Cardiac fibroblast (primary cell): ENCODE data around the gene EMP3.
A peak's percentile ranks its signal among the peaks of the same experiment; 100 is the strongest.

ENCODE experiments used
- DNase-seq, 2 donors: peaks; one replicate each; pipeline versions ENCODE4 v3.0.0 to v3.0.0-alpha.2; 2010; ENCODE audit warnings: low read depth in 2 of 2
- H3K4me3 ChIP-seq, 2 donors: replicated peaks in 1 of 2; 1 replicate in 1 of 2; 2 replicates in 1 of 2; pipeline ENCODE4 v1.5.1; 2011; ENCODE audit warnings: low read depth in 2 of 2, low read length in 2 of 2, mild to moderate bottlenecking in 2 of 2, moderate library complexity in 1 of 2
- TF ChIP-seq, protein P1 (sequence below): IDR thresholded peaks from one replicate; pipeline ENCODE4 v1.5.1; 2011; ENCODE audit warnings: low read depth, mild to moderate bottlenecking, low read length, inconsistent platforms

EMP3 gene

DNA sequence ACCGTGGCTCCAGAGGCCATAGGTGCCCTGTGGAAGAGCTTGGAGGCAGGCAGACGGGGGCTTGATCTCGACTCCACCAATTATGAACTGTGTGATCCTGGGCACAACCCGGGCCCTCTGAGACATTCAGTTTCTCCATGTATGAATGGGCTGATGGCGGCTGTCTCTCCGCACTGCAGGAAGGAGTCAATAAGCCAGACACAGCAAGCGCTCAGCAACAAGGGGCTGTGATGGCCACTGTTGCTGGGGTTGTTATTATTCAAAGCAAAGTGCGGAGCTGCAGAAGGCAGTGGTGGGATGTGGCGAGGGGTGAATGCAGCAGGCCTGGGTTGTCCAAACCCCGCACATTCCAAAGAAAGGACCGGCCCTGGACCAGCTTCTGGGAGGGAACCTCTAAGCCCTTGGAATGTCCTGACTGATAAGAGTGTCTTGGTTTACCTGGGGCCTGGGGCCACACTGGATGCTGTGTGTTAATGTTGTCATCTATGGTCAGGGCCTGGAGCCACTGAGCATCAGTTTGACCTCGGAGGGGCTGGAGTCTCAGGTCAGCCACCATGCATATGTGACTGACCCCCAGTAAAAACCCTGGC lies 30.1 kb downstream of the EMP3 start:
- TF ChIP-seq, protein P1, sequence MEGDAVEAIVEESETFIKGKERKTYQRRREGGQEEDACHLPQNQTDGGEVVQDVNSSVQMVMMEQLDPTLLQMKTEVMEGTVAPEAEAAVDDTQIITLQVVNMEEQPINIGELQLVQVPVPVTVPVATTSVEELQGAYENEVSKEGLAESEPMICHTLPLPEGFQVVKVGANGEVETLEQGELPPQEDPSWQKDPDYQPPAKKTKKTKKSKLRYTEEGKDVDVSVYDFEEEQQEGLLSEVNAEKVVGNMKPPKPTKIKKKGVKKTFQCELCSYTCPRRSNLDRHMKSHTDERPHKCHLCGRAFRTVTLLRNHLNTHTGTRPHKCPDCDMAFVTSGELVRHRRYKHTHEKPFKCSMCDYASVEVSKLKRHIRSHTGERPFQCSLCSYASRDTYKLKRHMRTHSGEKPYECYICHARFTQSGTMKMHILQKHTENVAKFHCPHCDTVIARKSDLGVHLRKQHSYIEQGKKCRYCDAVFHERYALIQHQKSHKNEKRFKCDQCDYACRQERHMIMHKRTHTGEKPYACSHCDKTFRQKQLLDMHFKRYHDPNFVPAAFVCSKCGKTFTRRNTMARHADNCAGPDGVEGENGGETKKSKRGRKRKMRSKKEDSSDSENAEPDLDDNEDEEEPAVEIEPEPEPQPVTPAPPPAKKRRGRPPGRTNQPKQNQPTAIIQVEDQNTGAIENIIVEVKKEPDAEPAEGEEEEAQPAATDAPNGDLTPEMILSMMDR = no peak
- DNase-seq = no peak
- H3K4me3 ChIP-seq = no peak overlapping the region

DNA sequence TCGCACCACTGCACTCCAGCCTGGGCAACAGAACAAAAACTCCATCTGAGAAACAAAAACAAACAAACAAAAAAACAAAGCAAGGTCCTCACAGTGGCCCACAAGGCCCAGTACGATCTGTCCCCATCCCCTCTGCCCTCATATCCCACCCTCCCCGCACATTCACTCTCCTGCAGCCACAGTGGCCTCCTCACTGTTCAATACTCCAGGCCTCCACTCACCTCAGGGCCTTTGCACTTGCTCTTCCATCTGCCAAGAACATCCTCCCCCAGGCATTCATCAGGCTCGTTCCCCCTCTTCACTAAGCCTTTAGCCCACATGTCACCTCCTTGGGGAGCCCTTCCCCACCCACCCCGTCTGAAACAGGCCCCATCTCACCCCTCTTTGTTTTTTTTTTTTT lies 33.8 kb downstream of the EMP3 start:
- TF ChIP-seq, protein P1 = no peak
- no peak for DNase-seq
- H3K4me3 ChIP-seq = no peak overlapping the region

DNA sequence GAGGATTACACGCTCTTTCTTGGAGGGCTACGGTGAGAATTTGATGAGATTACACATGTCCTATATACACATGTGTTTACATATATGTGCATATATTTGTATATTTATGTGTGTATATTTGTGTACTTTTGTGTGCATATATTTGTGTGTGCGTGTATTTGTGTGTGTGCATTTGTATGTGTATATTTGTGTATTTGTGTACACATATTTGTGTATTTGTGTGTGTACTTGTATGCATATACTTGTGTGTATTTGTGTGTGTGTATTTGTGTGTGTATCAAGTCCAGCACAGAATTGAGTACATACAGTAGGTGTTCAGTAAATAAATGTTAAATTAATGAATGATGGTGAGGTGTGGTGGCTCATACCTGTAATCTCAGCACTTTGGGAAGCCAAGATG lies 36.6 kb downstream of the EMP3 start:
- no peak for DNase-seq
- no peak overlapping the region for H3K4me3 ChIP-seq
- TF ChIP-seq, protein P1 = no peak

DNA sequence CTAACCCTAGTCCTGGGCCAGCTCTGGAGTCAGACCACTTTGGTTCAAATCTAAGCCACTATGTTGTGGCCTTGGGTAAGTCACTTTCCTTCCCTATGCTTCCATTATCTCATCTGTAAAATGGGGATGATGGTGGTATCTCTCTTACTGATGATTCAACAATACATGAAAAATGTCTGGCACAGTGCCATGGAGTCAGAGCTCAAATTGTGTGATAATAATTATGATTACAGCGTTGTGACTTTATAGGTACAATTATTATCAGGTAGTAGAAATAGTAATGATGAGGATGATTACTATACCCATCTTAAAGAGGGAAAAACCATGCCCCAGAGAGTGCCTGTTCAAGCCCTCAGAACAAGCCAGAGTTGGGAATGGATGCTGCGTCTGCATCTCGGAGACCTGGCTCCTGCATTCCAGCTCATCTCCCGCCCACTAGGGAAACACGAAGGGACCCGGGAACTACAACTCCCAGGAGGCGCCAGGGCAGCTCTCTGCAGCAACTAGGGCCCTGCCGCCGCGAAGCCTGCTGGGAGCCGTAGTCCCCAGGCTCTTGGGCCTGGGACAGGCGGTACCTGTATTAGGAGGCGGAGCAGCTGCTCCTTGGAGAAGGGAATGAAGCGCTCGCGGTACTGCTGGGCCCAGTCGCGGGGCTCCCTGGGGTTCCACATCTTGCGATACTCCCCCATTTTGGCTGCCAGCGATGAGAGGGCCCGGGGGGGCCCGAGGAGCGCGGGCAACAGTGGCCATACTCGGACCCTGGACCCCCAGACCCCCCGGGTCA lies 37.6 kb downstream of the EMP3 start:
- TF ChIP-seq, protein P1 = no peak
- peak overlapping the region; percentile 63 to 67 for H3K4me3 ChIP-seq
- DNase-seq = peak; percentile 94 to 97

DNA sequence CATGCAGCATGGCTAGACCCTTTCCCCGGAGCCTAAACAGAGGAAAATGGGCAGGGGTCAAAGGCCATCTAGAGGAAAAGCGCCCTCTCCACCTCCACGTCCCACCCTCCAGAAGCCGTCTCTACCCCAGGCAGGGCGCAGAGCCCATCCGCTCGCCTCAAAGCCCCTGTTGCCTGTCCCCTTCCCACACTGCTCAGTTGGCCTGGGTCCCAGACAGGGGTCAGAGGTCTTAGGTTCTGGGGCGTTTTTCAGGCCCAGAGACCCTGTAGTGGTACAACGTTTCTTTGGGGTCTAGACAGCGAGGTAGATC lies 38.1 kb downstream of the EMP3 start:
- no peak for DNase-seq
- TF ChIP-seq, protein P1 = no peak
- peak overlapping the region; percentile 63 to 67 for H3K4me3 ChIP-seq

DNA sequence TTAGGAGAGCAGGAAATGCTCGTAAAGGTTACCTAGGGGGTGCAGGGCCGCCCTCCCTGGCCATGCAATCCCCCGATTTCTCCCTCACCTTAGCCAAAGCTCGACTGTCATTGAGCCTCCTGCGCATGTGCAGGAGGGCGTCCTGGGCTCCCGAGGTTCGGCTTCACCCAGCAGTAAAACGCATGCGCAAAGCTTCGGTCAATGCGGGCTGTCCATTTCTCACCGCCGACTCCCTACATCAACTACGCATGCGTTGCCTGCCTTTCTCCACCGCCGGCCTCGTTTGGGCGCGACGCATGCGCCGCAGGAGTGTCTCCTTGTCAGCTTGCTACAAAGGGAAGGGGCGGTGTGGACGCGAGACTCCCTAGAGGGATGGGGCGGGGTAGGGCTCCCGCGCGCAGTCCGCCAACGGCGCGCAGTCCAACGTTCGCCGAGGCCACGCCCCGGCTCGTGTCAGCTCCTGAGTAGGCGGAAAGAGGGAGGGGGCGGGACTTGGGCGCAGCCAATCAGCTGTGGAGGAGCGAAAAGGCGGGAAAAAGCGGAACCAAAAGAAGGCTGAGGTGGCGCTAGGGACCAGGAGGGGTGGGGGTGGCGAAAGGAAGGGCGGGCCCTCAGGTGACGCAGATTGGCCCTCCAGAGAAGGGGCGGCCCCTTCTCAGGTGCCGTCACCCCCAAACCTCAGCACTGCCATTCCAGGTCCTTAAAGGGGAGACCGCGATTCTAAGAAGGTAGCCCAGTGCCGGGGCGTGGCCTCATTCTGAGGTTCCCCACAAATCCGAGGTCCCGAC lies 38.7 kb downstream of the EMP3 start, which contains the start of the genes SYNGR4 and TMEM143:
TSS of gene SYNGR4 (plus strand) at position 558 of the 788 bp plus-strand sequence. CDS start 1,476 bp downstream, outside the sequence.
TSS of gene TMEM143 (minus strand) at position 131 of the 788 bp plus-strand sequence. CDS start at position 111, 20 bp downstream.
- TF ChIP-seq, protein P1 = no peak
- DNase-seq = peak; percentile 100
- H3K4me3 ChIP-seq = peak within 1 kb of the TSS; percentile 63 to 67
